ENCODE measurements around the gene CD99.

DNA sequence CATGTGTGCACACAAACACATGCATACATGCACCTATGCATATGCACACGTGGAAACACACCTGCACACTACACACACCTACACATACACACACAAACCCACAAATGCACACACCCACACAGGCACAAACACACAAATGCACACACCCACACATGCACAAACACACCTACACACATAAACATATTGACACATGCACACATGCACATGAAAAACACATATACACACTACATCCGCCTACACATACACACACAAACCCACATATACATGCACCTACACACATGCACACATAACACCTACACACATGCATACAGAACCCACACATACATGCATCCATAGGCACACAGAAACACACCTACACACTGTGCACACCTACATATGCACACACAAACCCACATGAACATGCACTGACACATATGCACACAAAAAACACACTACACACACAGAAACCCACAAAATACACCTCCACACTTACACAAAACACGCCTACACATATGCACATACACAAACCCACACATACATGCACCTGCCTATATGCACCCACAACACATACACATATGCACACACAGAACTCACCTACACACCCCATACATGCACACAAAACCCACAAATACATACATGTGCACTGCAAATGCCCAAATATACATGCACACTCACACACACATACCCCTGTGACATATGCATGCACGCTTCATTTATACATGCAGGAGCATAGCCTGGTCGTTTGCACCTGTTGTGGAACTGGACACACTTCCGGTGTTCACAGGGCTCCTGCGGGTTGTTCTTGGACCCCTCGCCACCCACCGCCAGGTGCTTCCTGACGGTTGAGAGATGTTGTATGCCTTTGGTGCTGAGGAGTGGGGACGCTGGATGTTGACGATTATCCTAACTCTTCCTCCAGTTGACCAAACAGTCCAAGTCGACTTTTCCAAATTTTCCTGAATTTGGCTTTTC lies 22.1 kb downstream of the CD99 start:
- TF ChIP-seq, protein P1, sequence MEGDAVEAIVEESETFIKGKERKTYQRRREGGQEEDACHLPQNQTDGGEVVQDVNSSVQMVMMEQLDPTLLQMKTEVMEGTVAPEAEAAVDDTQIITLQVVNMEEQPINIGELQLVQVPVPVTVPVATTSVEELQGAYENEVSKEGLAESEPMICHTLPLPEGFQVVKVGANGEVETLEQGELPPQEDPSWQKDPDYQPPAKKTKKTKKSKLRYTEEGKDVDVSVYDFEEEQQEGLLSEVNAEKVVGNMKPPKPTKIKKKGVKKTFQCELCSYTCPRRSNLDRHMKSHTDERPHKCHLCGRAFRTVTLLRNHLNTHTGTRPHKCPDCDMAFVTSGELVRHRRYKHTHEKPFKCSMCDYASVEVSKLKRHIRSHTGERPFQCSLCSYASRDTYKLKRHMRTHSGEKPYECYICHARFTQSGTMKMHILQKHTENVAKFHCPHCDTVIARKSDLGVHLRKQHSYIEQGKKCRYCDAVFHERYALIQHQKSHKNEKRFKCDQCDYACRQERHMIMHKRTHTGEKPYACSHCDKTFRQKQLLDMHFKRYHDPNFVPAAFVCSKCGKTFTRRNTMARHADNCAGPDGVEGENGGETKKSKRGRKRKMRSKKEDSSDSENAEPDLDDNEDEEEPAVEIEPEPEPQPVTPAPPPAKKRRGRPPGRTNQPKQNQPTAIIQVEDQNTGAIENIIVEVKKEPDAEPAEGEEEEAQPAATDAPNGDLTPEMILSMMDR (IDR thresholded peaks at IDR 0.05): no peak
- no peak for TF ChIP-seq POLR2AphosphoS5 (IDR thresholded peaks at IDR 0.05)
